Psoas muscle (tissue), 8 donors: ENCODE measurements around the gene LMBR1L. TPM values are rescaled to one million over a fixed set of nuclear protein-coding genes. Genes with fewer than 3 reads are reported as not detected.

Source experiments
- ATAC-seq, 4 donors: fragments of 200-7000 bp; cut with Tn5 transposase; one replicate each; pipeline ENCODE4 v1.9.1; 2020; ENCODE audit warnings: moderate library complexity in 3 of 4, mild to moderate bottlenecking in 2 of 4
- DNase-seq, 2 donors: peaks; one replicate each; pipeline ENCODE4 v3.0.0-alpha.2; 2020
- H3K27ac ChIP-seq: fragments of 200-600 bp; one replicate; pipeline ENCODE4 v1.8.0; 2022
- H3K27me3 ChIP-seq, 3 donors: fragments of 200-600 bp in 1 of 3; one replicate each; pipeline versions ENCODE4 v1.6.1 to v1.8.0; 2013 to 2022; ENCODE audit warnings: low read length in 2 of 3, mild to moderate bottlenecking in 2 of 3, moderate library complexity in 1 of 3; ENCODE audit not compliant: insufficient read depth in 3 of 3
- H3K36me3 ChIP-seq, 2 donors: fragments of 200-600 bp in 1 of 2; one replicate each; pipeline versions ENCODE4 v1.6.1 to v1.8.0; 2013 to 2022; ENCODE audit warnings: low read depth in 1 of 2, mild to moderate bottlenecking in 1 of 2, moderate library complexity in 1 of 2; ENCODE audit not compliant: insufficient read depth in 1 of 2
- H3K4me1 ChIP-seq: fragments of 200-600 bp; one replicate; pipeline ENCODE4 v1.8.0; 2022
- H3K4me3 ChIP-seq: fragments of 200-600 bp; one replicate; pipeline ENCODE4 v1.8.0; 2022; ENCODE audit warnings: mild to moderate bottlenecking
- H3K9me3 ChIP-seq: fragments of 200-600 bp; one replicate; pipeline ENCODE4 v1.8.0; 2022
- CTCF ChIP-seq: fragments of 200-600 bp; IDR thresholded peaks from one replicate; pipeline ENCODE4 v1.8.0; 2022; ENCODE audit warnings: antibody characterized with exemption
- WGBS, 3 donors: extraction: QIAGEN DNeasy Blood & Tissue Kit; methylation state at CpG; one replicate each; pipeline versions ENCODE4 v1.1.6 to v1.1.7; 2013; 5-methylcytosine and 5-hydroxymethylcytosine counted together
- intact Hi-C, 2 donors: fragments of 100-400 bp; cut with DNase I; formaldehyde crosslinking; loops; one replicate each; pipeline versions ENCODE4 v1.11.0 to v1.14.2; 2022
- polyA plus RNA-seq, 3 donors: library from polyadenylated mRNA; stranded (reverse); fragments of 200-250 nt; gene quantifications; one replicate each; pipeline ENCODE4 v1.2.3, GENCODE V29; 2013
- total RNA-seq, 4 donors: library from RNA; stranded (reverse); fragmentation: NEBNext Ultra II Directional in 2 of 4; extraction: Animal tissue kit (Norgen Biotek cat#: 25700) in 2 of 4; gene quantifications; one replicate each; pipeline versions ENCODE4 v1.2.1 to v1.2.4, GENCODE V29; 2021 to 2023
- donor health status: healthy with polysubstance abuse.
- donor health status: DM: no; HTN: no; CAD: no; lungs with moderate emphysema.
- donor health status: Bipolar disorder and iron deficiency.
- donor health status: healthy.
- donor health status: DM: yes; HTN: yes; CAD: no.
- donor health status: DM: no; HTN: no; CAD: no.
- donor health status: DM: no; HTN: no; CAD: no.
- donor health status: DM: yes; HTN: yes; CAD: no.

Gene LMBR1L
- total and polyA plus RNA-seq, 7 donors, result 13.3 to 27.3 (median 16.8) TPM

DNA sequence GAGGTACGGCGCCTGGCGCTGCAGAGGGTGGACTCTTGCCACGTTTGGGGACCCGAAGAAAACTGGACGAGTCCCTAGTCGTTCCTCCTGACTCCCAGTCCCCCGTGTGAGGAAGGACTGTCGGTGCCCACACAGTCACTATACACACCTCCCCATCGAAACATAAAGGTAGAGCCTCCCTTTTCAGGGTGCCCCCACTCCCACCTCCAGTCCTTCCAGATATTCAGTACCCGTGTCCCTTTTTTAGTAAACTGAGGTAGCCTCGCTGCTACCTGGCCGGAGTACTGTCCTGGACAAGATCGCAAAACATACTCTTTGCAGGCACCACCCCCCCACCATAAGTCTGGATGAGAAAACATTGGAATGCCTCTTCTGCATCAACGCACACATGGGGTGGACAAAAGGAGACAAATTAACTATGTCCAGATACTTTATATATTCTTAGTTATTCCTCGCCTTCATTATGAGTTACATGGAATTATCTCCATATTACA is 49.4 kb downstream of the LMBR1L start:
- ATAC-seq, result no peak
- Histone ChIP-seq H3K4me3 (peak overlapping the region; percentile 99), H3K27me3 (no peaks in the 10 kb centered on the region), H3K27ac (peak overlapping the region; percentile 95), H3K4me1 (peaks cover 23% of the 10 kb centered on the region), H3K9me3 (no peaks in the 10 kb centered on the region), H3K36me3 (no peaks in the 10 kb centered on the region)
- intact Hi-C loops, result loop anchor here (5.0 to 10.0 kb wide), 3 partner anchors 36 to 174 kb away; no protein-coding TSS in a partner anchor
- 6 to 8% (median 7%) methylated on average over 16 of the region's 16 CpGs for WGBS, 3 donors
- TF ChIP-seq CTCF, result no peak
- DNase-seq, result no peak

- intact Hi-C loops, result loop anchor here (5.0 to 10.0 kb wide), 3 partner anchors 37 to 174 kb away; no protein-coding TSS in a partner anchor
- peak; percentile 88 to 91 (median 90) for ATAC-seq
- Histone ChIP-seq H3K4me1 (peaks cover 30% of the 10 kb centered on the region), H3K9me3 (no peaks in the 10 kb centered on the region), H3K27ac (peak within 1 kb of the TSS; percentile 95), H3K4me3 (peak within 1 kb of the TSS; percentile 99), H3K27me3 (no peaks in the 10 kb centered on the region), H3K36me3 (no peaks in the 10 kb centered on the region)
- peak; percentile 25 for TF ChIP-seq CTCF
- WGBS, 3 donors, result 0 to 1% (median 1%) methylated on average over 52 to 74 of the region's 74 CpGs
- peak; percentile 94 to 97 for DNase-seq
Measured at GRCh38 chr12:49060237-49061156, 50.1 kb downstream of the LMBR1L start, which contains the start of gene KMT2D. Gene KMT2D, minus strand, starts transcription at chr12:49060794. Its CDS starts 5,470 bp downstream, at chr12:49055324.

GRCh38 chr12:49059299-49060171 is 51.1 kb downstream of the LMBR1L start:
- Histone ChIP-seq H3K36me3 (peaks cover 0 to 7% of the 10 kb centered on the region in 2 donors), H3K4me3 (peak overlapping the region; percentile 99), H3K27ac (peak overlapping the region; percentile 95), H3K27me3 (no peaks in the 10 kb centered on the region), H3K9me3 (no peaks in the 10 kb centered on the region), H3K4me1 (peaks cover 37% of the 10 kb centered on the region)
- peak in 1 of 2 donors; percentile 74 for DNase-seq
- no peak for TF ChIP-seq CTCF
- ATAC-seq, result peak; percentile 1 to 17 (median 10)
- intact Hi-C loops, result loop anchor here (5.0 to 10.0 kb wide), 4 partner anchors 37 to 175 kb away; no protein-coding TSS in a partner anchor
- 0 to 1% (median 0%) methylated on average over 51 to 70 of the region's 70 CpGs for WGBS, 3 donors

- H3K36me3 ChIP-seq, result peaks cover 0 to 13% of the 10 kb centered on the region in 2 donors
- no peaks in the 10 kb centered on the region for H3K27me3 ChIP-seq
- no peaks in the 10 kb centered on the region for H3K9me3 ChIP-seq
- WGBS, 3 donors, result 0% methylated on average over 1 of the region's 1 CpG
- peaks cover 33% of the 10 kb centered on the region for H3K4me1 ChIP-seq
- intact Hi-C loops, result loop anchor here (5.0 kb wide), 1 partner anchor 37 kb away; no protein-coding TSS in a partner anchor
- no peak for TF ChIP-seq CTCF
- DNase-seq, result no peak
- H3K27ac ChIP-seq, result peak overlapping the region; percentile 95
- ATAC-seq, result no peak
- H3K4me3 ChIP-seq, result peak overlapping the region; percentile 99
Measured at GRCh38 chr12:49059045-49059298, 51.7 kb downstream of the LMBR1L start.
